ENCODE results near the gene SMG1.
"Not testable (repeated sequence)": the region's sequence is repeated elsewhere in the genome, so short reads cannot be mapped to it uniquely, and the experiment has no call there.

SMG1 gene

DNA sequence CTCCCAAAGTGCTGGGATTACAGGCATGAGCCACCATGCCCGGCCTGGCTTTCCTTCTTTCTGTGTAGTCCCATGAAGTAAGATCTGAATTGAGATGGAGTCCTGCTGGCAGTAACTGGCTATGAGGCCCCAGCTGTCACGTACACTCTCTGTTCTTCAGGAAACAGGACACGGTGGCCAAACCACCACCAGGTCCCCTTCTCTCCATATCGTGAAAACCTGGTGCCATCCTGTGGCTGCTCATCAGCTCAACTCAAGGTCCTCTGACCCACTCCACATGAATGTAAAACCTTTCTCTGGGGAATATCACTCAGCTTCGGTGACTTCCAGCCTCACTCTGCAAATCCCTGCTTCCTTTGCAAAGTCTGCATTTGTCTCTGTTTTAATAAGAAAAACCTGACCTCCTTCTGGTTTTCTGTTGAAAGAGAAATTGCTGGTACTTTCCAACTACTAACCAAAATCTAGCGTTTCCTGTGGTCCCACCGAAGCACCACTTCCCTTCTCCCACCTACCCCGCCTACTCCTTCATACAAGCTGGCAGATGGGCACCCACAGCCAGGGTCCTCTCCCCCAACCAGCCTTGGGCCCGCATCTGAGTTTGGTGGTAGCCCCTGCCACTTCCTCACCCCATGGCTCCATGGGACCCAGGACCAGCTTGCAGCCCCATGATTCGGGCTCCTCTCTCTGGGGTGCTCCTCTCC, 168.1 kb downstream of the SMG1 start:
- DNase-seq: not testable (repeated sequence)

DNA sequence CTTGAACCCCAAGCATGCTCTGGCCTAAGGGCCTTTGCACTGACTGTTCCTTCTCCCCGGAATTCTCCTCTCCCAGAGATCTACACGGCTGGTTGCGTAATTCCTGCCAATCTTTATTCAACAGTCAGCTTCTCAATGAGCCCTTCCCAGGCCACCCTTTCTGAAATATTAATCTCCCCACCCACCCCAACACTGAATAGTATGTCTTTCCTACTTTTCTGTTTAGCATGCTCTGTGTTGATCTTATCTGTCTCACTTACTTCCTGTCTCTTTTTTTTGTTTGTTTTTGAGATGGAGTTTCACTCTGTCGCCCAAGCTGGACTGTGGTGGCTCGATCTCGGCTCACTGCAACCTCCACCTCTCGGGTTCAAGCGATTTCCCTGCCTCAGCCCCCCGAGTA, 169.6 kb downstream of the SMG1 start:
- DNase-seq: not testable (repeated sequence)

Measured in COR-L47 (cell line).